Activated T-cell treated with anti-CD3 and anti-CD28 coated beads for 1 hour (primary cell): ENCODE measurements around the gene SYNM.
"Not testable (repeated sequence)": the region's sequence is repeated elsewhere in the genome, so short reads cannot be mapped to it uniquely, and the experiment has no call there.

Source experiments
- DNase-seq: peaks from one replicate; pipeline ENCODE4 v3.0.0-alpha.2; 2020; ENCODE audit warnings: low read depth

Gene SYNM

GRCh38 chr15:99104788-99105513 lies at the start of gene SYNM:
Gene SYNM, plus strand, starts transcription at chr15:99105080. Its CDS starts 120 bp downstream, at chr15:99105200.
- DNase-seq = no peak

GRCh38 chr15:99055555-99056134 lies 49.2 kb upstream of the SYNM start:
- DNase-seq = no peak

- no peak for DNase-seq
Observed at GRCh38 chr15:99057020-99057419, 47.9 kb upstream of the SYNM start.

- no peak for DNase-seq
Observed at GRCh38 chr15:99057697-99058420, 47.0 kb upstream of the SYNM start.

GRCh38 chr15:99058421-99058870 lies 46.4 kb upstream of the SYNM start:
- no peak for DNase-seq

GRCh38 chr15:99059010-99059981 lies 45.6 kb upstream of the SYNM start:
- peak; percentile 28 for DNase-seq

GRCh38 chr15:99060186-99060585 lies 44.7 kb upstream of the SYNM start:
- not testable (repeated sequence) for DNase-seq

GRCh38 chr15:99062226-99062625 lies 42.7 kb upstream of the SYNM start:
- no peak for DNase-seq

- DNase-seq = no peak
Observed at GRCh38 chr15:99068186-99068585, 36.7 kb upstream of the SYNM start.

GRCh38 chr15:99070208-99070607 lies 34.7 kb upstream of the SYNM start:
- DNase-seq = no peak

- DNase-seq = no peak
Observed at GRCh38 chr15:99071091-99071680, 33.7 kb upstream of the SYNM start.

GRCh38 chr15:99073008-99073717 lies 31.7 kb upstream of the SYNM start:
- DNase-seq = no peak

GRCh38 chr15:99074446-99074845 lies 30.4 kb upstream of the SYNM start:
- DNase-seq = no peak

GRCh38 chr15:99075059-99075652 lies 29.7 kb upstream of the SYNM start:
- DNase-seq = not testable (repeated sequence)

- DNase-seq = no peak
Observed at GRCh38 chr15:99076109-99076508, 28.8 kb upstream of the SYNM start.

- peak; percentile 4 for DNase-seq
Observed at GRCh38 chr15:99076555-99077308, 28.1 kb upstream of the SYNM start.

- DNase-seq = no peak
Observed at GRCh38 chr15:99082798-99083197, 22.1 kb upstream of the SYNM start.

- no peak for DNase-seq
Observed at GRCh38 chr15:99084965-99085364, 19.9 kb upstream of the SYNM start.
